Left ventricle myocardium inferior (tissue), 1 donor: ENCODE results near the gene APCDD1L. TPM values are rescaled to one million over a fixed set of nuclear protein-coding genes. Genes with fewer than 3 reads are reported as not detected.

Experiments used
- DNase-seq: peaks from one replicate; pipeline ENCODE4 v3.0.0-alpha.2; 2020
- H3K27ac ChIP-seq: fragments of 200-600 bp; replicated peaks from 2 replicates; pipeline ENCODE4 v1.8.0; 2021
- H3K27me3 ChIP-seq: fragments of 200-600 bp; 2 replicates; pipeline ENCODE4 v1.8.0; 2021; ENCODE audit warnings: low read depth
- H3K36me3 ChIP-seq: fragments of 200-600 bp; 2 replicates; pipeline ENCODE4 v1.8.0; 2021
- H3K4me1 ChIP-seq: fragments of 200-600 bp; 2 replicates; pipeline ENCODE4 v1.8.0; 2021
- H3K4me3 ChIP-seq: fragments of 200-600 bp; 2 replicates; pipeline ENCODE4 v1.8.0; 2021; ENCODE audit warnings: mild to moderate bottlenecking, moderate library complexity
- H3K9me3 ChIP-seq: fragments of 200-600 bp; replicated peaks from 2 replicates; pipeline ENCODE4 v1.8.0; 2021
- intact Hi-C: fragments of 100-400 bp; cut with micrococcal nuclease; formaldehyde crosslinking; loops from one replicate; pipeline ENCODE4 v1.11.0; 2022
- total RNA-seq: library from RNA; stranded (reverse); fragmentation: NEBNext Ultra II Directional; extraction: Animal tissue kit (Norgen Biotek cat#: 25700); gene quantifications from one replicate; pipeline ENCODE4 v1.2.1, GENCODE V29; 2021
- TF ChIP-seq, protein P1 (sequence below): fragments of 200-600 bp; IDR thresholded peaks from 2 replicates; pipeline ENCODE4 v1.8.0; 2021; ENCODE audit warnings: antibody characterized with exemption, mild to moderate bottlenecking, borderline replicate concordance
- donor health status: DM: no; HTN: yes; CAD: no; lungs with severe emphysema.

APCDD1L gene
- total RNA-seq, 1 donor from 2014 or later = 0.91 TPM

DNA sequence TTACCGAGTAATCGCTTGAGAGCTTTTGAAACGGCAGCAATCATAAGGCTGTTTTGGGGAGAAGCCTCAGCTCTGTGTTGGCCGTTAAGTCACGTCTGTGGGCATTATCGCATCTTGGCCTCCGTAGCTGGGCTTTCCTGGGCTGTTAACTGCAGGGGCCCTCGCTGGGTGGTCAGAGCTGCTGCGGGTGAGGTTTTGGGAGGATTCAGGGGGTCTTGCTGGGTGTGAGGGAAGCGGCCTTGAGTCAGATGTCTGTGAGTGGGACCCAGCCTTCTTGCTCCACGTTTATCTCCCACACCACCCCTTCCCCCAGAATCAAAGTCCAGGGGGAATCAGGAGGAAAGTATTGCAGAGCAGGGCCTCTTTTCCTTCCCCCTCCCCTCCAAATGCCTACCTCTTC lies 3.2 kb upstream of the APCDD1L start:
- peaks cover 5% of the 10 kb centered on the region for H3K4me1 ChIP-seq
- no peak for DNase-seq
- H3K9me3 ChIP-seq = no peaks in the 10 kb centered on the region
- no peaks in the 10 kb centered on the region for H3K36me3 ChIP-seq
- intact Hi-C loops = no loop called here
- no peak overlapping the region for H3K4me3 ChIP-seq
- H3K27me3 ChIP-seq = peaks cover 45% of the 10 kb centered on the region
- TF ChIP-seq, protein P1, sequence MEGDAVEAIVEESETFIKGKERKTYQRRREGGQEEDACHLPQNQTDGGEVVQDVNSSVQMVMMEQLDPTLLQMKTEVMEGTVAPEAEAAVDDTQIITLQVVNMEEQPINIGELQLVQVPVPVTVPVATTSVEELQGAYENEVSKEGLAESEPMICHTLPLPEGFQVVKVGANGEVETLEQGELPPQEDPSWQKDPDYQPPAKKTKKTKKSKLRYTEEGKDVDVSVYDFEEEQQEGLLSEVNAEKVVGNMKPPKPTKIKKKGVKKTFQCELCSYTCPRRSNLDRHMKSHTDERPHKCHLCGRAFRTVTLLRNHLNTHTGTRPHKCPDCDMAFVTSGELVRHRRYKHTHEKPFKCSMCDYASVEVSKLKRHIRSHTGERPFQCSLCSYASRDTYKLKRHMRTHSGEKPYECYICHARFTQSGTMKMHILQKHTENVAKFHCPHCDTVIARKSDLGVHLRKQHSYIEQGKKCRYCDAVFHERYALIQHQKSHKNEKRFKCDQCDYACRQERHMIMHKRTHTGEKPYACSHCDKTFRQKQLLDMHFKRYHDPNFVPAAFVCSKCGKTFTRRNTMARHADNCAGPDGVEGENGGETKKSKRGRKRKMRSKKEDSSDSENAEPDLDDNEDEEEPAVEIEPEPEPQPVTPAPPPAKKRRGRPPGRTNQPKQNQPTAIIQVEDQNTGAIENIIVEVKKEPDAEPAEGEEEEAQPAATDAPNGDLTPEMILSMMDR = no peak
- no peak overlapping the region for H3K27ac ChIP-seq

DNA sequence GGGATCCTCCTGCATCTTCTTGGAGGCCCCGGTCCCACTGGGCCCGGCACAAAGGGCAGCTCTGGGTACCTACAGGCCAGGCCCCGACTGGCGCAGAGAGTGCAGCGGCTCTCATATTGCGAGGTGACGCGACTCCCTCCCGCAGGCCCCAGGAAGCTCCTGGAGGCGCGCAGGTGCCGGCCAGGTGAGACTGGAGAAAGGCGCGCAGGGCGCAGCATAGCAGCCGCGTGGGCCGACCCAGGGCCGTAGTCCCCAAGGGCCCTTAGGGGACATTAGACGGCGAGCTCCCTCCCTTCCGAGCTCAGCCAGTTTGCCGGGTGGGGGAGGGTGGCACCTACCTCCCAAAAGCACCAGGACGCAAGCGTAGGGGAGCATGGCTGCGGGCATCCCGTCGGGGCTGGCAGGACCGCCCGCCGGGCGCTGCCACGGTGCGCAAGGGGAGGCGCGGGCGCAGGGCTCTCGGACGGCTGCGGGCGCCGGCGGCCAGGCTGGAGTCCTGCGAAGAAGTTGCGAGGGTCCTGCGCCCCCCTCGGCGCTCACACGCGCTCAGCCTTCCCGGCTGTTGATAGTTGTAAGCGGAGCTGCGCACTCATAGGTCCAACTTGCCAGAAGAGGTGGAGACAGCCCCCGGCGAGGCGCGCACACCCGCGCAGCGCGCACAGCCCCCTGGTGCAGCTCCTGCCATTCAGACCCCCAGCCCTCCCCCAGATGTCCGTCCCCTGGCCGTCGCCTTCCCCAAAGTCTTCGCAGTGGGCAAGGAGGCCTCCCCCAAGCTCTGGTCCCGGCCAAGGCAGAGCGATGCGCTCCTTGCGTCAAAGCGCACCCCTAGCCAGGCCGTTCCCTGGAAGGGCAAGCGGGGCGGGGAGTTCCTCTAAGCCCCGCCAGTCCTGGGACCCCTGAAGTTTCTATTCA lies 622 bp downstream of the APCDD1L start:
- H3K4me3 ChIP-seq = peak overlapping the region; percentile 53
- TF ChIP-seq, protein P1 = no peak
- H3K27ac ChIP-seq = no peak overlapping the region
- intact Hi-C loops = no loop called here
- no peak for DNase-seq
- H3K9me3 ChIP-seq = no peaks in the 10 kb centered on the region
- H3K27me3 ChIP-seq = peaks cover 81% of the 10 kb centered on the region
- peaks cover 5% of the 10 kb centered on the region for H3K4me1 ChIP-seq
- H3K36me3 ChIP-seq = no peaks in the 10 kb centered on the region

DNA sequence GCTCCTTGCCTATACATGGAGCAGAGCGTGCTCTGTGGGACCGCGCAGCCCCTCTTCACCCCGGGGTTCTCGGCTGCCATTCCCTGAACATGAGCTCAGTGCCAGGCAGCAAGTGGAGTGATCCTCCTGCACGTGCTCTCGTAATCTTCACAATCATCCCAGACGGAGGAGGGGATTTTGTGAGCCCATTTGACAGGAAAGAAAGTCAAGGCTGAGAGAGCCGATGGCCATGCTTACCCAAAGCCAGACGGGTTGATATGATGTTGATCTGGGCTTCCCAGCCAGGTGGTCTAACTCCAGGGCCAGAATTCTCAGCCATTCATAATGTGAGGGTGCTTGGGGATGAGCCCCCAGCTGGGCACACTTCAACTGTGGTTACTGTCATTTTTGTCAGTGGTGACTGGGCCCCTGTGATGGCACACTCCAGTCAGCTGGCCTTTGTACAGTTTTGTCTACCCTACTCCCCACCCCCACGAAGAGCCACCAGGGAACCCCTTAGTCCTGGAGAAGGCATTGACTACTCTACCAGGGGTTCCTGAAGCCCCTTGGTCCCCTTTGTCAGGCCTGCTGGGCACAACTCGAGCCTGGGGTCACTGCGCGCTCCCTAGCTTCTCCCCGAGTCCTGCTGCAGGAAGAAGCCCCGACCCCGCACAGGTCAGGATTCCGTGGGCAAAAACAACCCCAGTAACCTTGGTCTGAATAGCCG lies 1.5 kb downstream of the APCDD1L start:
- DNase-seq = no peak
- Histone ChIP-seq H3K4me1 (peaks cover 5% of the 10 kb centered on the region), H3K9me3 (no peaks in the 10 kb centered on the region), H3K36me3 (no peaks in the 10 kb centered on the region), H3K27ac (no peak overlapping the region), H3K27me3 (peaks cover 78% of the 10 kb centered on the region), H3K4me3 (peak overlapping the region; percentile 53)
- intact Hi-C loops = no loop called here
- TF ChIP-seq, protein P1 = no peak

DNA sequence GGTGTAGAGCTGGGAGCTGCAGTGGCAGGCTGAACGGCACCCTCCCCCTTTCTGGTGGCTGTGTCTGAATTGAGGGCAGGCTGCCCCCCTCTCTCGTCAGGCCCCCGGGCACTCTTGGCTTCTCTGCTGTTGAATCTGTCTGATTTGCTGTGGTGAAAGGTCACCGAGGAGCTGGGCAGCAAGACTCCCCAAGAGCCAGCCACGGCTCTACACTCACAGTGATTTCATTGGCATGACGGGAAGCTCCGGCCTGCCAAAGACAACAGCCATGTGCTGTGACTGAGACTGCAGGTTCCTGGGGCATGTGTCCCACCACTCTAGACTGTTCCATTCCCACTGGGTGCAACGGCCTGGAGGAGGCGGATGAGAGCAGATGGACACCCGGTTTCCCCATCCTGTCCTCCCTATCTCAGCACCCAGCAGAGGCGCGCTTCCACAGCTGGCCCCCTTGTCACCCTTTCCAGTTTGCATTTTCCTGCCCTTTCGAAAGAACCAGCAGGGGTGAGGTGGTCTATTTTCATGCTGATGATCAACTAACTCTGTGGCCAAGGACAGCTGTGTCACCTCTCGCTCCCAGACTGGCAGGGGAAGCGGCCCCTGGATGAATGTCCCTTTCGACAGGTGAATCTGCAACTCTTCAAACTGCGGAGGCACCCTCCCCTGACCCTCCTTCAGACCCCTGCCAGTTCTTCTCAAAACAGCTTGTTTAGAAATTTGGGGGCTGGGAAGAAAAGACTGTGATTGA lies 2.2 kb downstream of the APCDD1L start:
- TF ChIP-seq, protein P1 = no peak
- Histone ChIP-seq H3K27ac (no peak overlapping the region), H3K27me3 (peaks cover 78% of the 10 kb centered on the region), H3K4me1 (peaks cover 5% of the 10 kb centered on the region), H3K4me3 (no peak overlapping the region), H3K9me3 (no peaks in the 10 kb centered on the region), H3K36me3 (no peaks in the 10 kb centered on the region)
- intact Hi-C loops = no loop called here
- no peak for DNase-seq

DNA sequence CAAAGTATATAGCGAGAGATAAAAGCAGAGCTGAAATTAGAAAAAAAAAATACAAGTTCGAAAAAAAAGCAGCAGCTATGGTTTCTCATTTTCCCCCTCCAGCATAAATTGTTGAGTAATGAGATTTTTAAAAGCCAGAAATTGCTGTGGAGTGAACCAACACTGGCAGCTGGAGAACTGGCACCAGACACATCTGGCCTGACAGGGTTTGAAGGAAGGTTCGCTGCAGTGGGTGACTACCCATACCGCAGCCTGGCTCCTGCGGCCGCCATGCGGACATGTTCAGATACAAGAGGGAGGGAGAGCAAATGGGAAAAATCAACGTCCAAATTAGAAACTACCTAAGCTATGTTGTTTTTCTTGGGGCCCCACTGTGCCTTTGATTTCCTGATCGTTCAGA lies 3.3 kb downstream of the APCDD1L start:
- Histone ChIP-seq H3K27me3 (peaks cover 71% of the 10 kb centered on the region), H3K36me3 (no peaks in the 10 kb centered on the region), H3K27ac (no peak overlapping the region), H3K4me1 (peaks cover 5% of the 10 kb centered on the region), H3K9me3 (peaks cover 4% of the 10 kb centered on the region), H3K4me3 (no peak overlapping the region)
- TF ChIP-seq, protein P1 = no peak
- intact Hi-C loops = no loop called here
- no peak for DNase-seq
